SK-N-SH treated with all-trans-retinoic acid at 6 μM for 48 hours (cell line): ENCODE measurements around the gene RTN4RL1.

Source experiments
- ATAC-seq: fragments of 200-7000 bp; cut with Tn5 transposase; 3 replicates; pipeline ENCODE4 v1.9.1; 2020; ENCODE audit warnings: mild to moderate bottlenecking, moderate library complexity
- ARNTL ChIP-seq: fragments of 450-650 bp; formaldehyde crosslinking; IDR thresholded peaks from 2 replicates; pipeline ENCODE4 v1.5.0; 2020; ENCODE audit warnings: low read depth, mild to moderate bottlenecking, moderate library complexity, borderline replicate concordance
- BACH2 ChIP-seq: fragments of 250-450 bp; sonication (Bioruptor Pico); IDR thresholded peaks from 2 replicates; pipeline ENCODE4 v1.9.0; 2021; ENCODE audit warnings: mild to moderate bottlenecking, borderline replicate concordance
- CSDC2 ChIP-seq: fragments of 250-450 bp; sonication (Bioruptor Pico); IDR thresholded peaks from 2 replicates; pipeline ENCODE4 v1.5.0; 2020; ENCODE audit warnings: mild to moderate bottlenecking, moderate library complexity
- ESRRG ChIP-seq: fragments of 250-450 bp; sonication (Bioruptor Pico); IDR thresholded peaks from 2 replicates; pipeline ENCODE4 v1.6.1; 2021; ENCODE audit warnings: mild to moderate bottlenecking
- GLIS3 ChIP-seq: fragments of 250-450 bp; sonication (Bioruptor Pico); IDR thresholded peaks from 2 replicates; pipeline ENCODE4 v1.5.0; 2020; ENCODE audit warnings: mild to moderate bottlenecking, moderate library complexity
- OSR1 ChIP-seq: fragments of 250-450 bp; sonication (Bioruptor Pico); IDR thresholded peaks from 2 replicates; pipeline ENCODE4 v1.8.0; 2022; ENCODE audit warnings: moderate library complexity, mild to moderate bottlenecking, inconsistent platforms
- PATZ1 ChIP-seq: fragments of 250-450 bp; sonication (Bioruptor Pico); IDR thresholded peaks from 2 replicates; pipeline ENCODE4 v1.8.0; 2020; ENCODE audit warnings: mild to moderate bottlenecking, moderate library complexity, borderline replicate concordance
- POU6F1 ChIP-seq: fragments of 250-450 bp; sonication (Bioruptor Pico); IDR thresholded peaks from 2 replicates; pipeline ENCODE4 v1.8.0; 2021; ENCODE audit warnings: low read depth, mild to moderate bottlenecking, moderate library complexity, borderline replicate concordance
- PPARA ChIP-seq: fragments of 250-450 bp; sonication (Bioruptor Pico); IDR thresholded peaks from 2 replicates; pipeline ENCODE4 v1.5.0; 2020; ENCODE audit warnings: mild to moderate bottlenecking, borderline replicate concordance
- RARB ChIP-seq: fragments of 250-450 bp; sonication (Bioruptor Pico); IDR thresholded peaks from 2 replicates; pipeline ENCODE4 v1.8.0; 2021; ENCODE audit warnings: mild to moderate bottlenecking, moderate library complexity
- TCF4 ChIP-seq: fragments of 250-450 bp; sonication (Bioruptor Pico); IDR thresholded peaks from 2 replicates; pipeline ENCODE4 v1.8.0; 2021; ENCODE audit warnings: mild to moderate bottlenecking, moderate library complexity, borderline replicate concordance
- TOX ChIP-seq: fragments of 250-450 bp; sonication (Bioruptor Pico); IDR thresholded peaks from 2 replicates; pipeline ENCODE4 v1.8.0; 2021; ENCODE audit warnings: mild to moderate bottlenecking, moderate library complexity, borderline replicate concordance
- TSHZ2 ChIP-seq: fragments of 250-450 bp; sonication (Bioruptor Pico); IDR thresholded peaks from 2 replicates; pipeline ENCODE4 v1.5.0; 2020; ENCODE audit warnings: mild to moderate bottlenecking, moderate library complexity
- ZC3H10 ChIP-seq: fragments of 250-450 bp; sonication (Bioruptor Pico); IDR thresholded peaks from 2 replicates; pipeline ENCODE4 v1.5.1; 2021; ENCODE audit warnings: mild to moderate bottlenecking, moderate library complexity
- ZFP3 ChIP-seq: fragments of 250-450 bp; sonication (Bioruptor Pico); IDR thresholded peaks from 2 replicates; pipeline ENCODE4 v1.5.0; 2020; ENCODE audit warnings: mild to moderate bottlenecking, moderate library complexity
- ZFP30 ChIP-seq: fragments of 450-650 bp; formaldehyde crosslinking; IDR thresholded peaks from 2 replicates; pipeline ENCODE4 v1.5.0; 2022; ENCODE audit warnings: mild to moderate bottlenecking, moderate library complexity
- ZNF565 ChIP-seq: fragments of 450-650 bp; formaldehyde crosslinking; conservative IDR thresholded peaks from 2 replicates; pipeline ENCODE4 v1.5.0; 2020; ENCODE audit warnings: low read depth, mild to moderate bottlenecking, moderate library complexity
- ZNF70 ChIP-seq: fragments of 450-650 bp; formaldehyde crosslinking; IDR thresholded peaks from 2 replicates; pipeline ENCODE4 v1.5.0; 2020; ENCODE audit warnings: mild to moderate bottlenecking, moderate library complexity
- ZNF8 ChIP-seq: fragments of 450-650 bp; formaldehyde crosslinking; IDR thresholded peaks from 2 replicates; pipeline ENCODE4 v1.5.0; 2020; ENCODE audit warnings: mild to moderate bottlenecking, moderate library complexity
- TF ChIP-seq, protein P1 (sequence below): fragments of 250-450 bp; sonication (Bioruptor Pico); IDR thresholded peaks from 2 replicates; pipeline ENCODE4 v1.5.1; 2020; ENCODE audit warnings: low read depth, mild to moderate bottlenecking, moderate library complexity

RTN4RL1 gene

GRCh38 chr17:1928976-1929375, 96.2 kb downstream of the RTN4RL1 start:
- TF ChIP-seq ZNF565 (CRISPR knock-in tag) (no peak), ZC3H10 (CRISPR knock-in tag) (no peak), PPARA (CRISPR knock-in tag) (no peak), POU6F1 (CRISPR knock-in tag) (no peak)
- no peak for ATAC-seq

GRCh38 chr17:1920948-1921351, 104.2 kb downstream of the RTN4RL1 start:
- TF ChIP-seq RARB (CRISPR knock-in tag) = no peak
- TF ChIP-seq ZNF565 (CRISPR knock-in tag) = no peak
- no peak for TF ChIP-seq TOX (CRISPR knock-in tag)
- no peak for TF ChIP-seq ZNF8 (CRISPR knock-in tag)
- ATAC-seq = no peak

- TF ChIP-seq TCF4 (no peak), ZNF8 (CRISPR knock-in tag) (no peak), BACH2 (CRISPR knock-in tag) (no peak), ZFP3 (CRISPR knock-in tag) (no peak), TSHZ2 (CRISPR knock-in tag) (no peak), ZFP30 (CRISPR knock-in tag) (no peak), RARB (CRISPR knock-in tag) (no peak), ZC3H10 (CRISPR knock-in tag) (no peak), TOX (CRISPR knock-in tag) (no peak), GLIS3 (CRISPR knock-in tag) (no peak), ZNF565 (CRISPR knock-in tag) (no peak), PATZ1 (CRISPR knock-in tag) (no peak), ZNF70 (CRISPR knock-in tag) (no peak), PPARA (CRISPR knock-in tag) (no peak)
- TF ChIP-seq, all 23 proteins: peak for 0
- no peak for ATAC-seq
Observed at GRCh38 chr17:1919201-1919600, 105.9 kb downstream of the RTN4RL1 start.

GRCh38 chr17:1918346-1919162, 106.6 kb downstream of the RTN4RL1 start:
- no peak for ATAC-seq
- TF ChIP-seq ZNF565 (CRISPR knock-in tag) (no peak), TCF4 (no peak), ZFP3 (CRISPR knock-in tag) (no peak), ESRRG (no peak), CSDC2 (CRISPR knock-in tag) (no peak), PPARA (CRISPR knock-in tag) (no peak), ARNTL (CRISPR knock-in tag) (no peak), ZC3H10 (CRISPR knock-in tag) (no peak), RARB (CRISPR knock-in tag) (no peak), BACH2 (CRISPR knock-in tag) (no peak), OSR1 (CRISPR knock-in tag) (no peak), TSHZ2 (CRISPR knock-in tag) (no peak), POU6F1 (CRISPR knock-in tag) (no peak)
- TF ChIP-seq, protein P1, sequence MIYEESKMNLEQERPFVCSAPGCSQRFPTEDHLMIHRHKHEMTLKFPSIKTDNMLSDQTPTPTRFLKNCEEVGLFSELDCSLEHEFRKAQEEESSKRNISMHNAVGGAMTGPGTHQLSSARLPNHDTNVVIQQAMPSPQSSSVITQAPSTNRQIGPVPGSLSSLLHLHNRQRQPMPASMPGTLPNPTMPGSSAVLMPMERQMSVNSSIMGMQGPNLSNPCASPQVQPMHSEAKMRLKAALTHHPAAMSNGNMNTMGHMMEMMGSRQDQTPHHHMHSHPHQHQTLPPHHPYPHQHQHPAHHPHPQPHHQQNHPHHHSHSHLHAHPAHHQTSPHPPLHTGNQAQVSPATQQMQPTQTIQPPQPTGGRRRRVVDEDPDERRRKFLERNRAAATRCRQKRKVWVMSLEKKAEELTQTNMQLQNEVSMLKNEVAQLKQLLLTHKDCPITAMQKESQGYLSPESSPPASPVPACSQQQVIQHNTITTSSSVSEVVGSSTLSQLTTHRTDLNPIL = no peak
